Suprapubic skin (tissue), 4 donors: ENCODE data around the gene TLR3.

Source experiments
- CTCF ChIP-seq, 2 donors: fragments of 200-600 bp in 1 of 2; fragments of 450-650 bp in 1 of 2; sonication (generic) in 1 of 2; IDR thresholded peaks; one replicate each; pipeline ENCODE4 v1.5.1; 2016 to 2019; ENCODE audit warnings: antibody characterized with exemption in 2 of 2, mild to moderate bottlenecking in 1 of 2, moderate library complexity in 1 of 2
- EP300 ChIP-seq: sonication (generic); formaldehyde crosslinking; IDR thresholded peaks from one replicate; pipeline ENCODE4 v1.6.1; 2017; ENCODE audit warnings: antibody characterized with exemption
- POLR2A ChIP-seq, 2 donors: fragments of 450-650 bp; IDR thresholded peaks; one replicate each; pipeline ENCODE4 v1.6.1; 2017; ENCODE audit warnings: antibody characterized with exemption in 2 of 2, mild to moderate bottlenecking in 2 of 2, moderate library complexity in 2 of 2
- POLR2AphosphoS5 ChIP-seq, 3 donors: sonication (generic); formaldehyde crosslinking; IDR thresholded peaks; one replicate each; pipeline ENCODE4 v1.6.1; 2017; ENCODE audit warnings: antibody characterized with exemption in 3 of 3

- no peak for TF ChIP-seq CTCF (IDR thresholded peaks at IDR 0.05)
- TF ChIP-seq EP300 = peak; percentile 3
- no peak for TF ChIP-seq POLR2AphosphoS5 (IDR thresholded peaks at IDR 0.05)
- no peak for TF ChIP-seq POLR2A (IDR thresholded peaks at IDR 0.05)
These were observed 39.2 kb upstream of the TLR3 start for GRCh38 chr4:186029571-186030398.
